Psoas muscle (tissue), 8 donors: ENCODE results near the gene DNAJC9. TPM values are rescaled to one million over a fixed set of nuclear protein-coding genes. Genes with fewer than 3 reads are reported as not detected.

Source experiments
- ATAC-seq, 4 donors: fragments of 200-7000 bp; cut with Tn5 transposase; one replicate each; pipeline ENCODE4 v1.9.1; 2020; ENCODE audit warnings: moderate library complexity in 3 of 4, mild to moderate bottlenecking in 2 of 4
- DNase-seq, 2 donors: peaks; one replicate each; pipeline ENCODE4 v3.0.0-alpha.2; 2020
- H3K27ac ChIP-seq: fragments of 200-600 bp; one replicate; pipeline ENCODE4 v1.8.0; 2022
- H3K27me3 ChIP-seq, 3 donors: fragments of 200-600 bp in 1 of 3; one replicate each; pipeline versions ENCODE4 v1.6.1 to v1.8.0; 2013 to 2022; ENCODE audit warnings: low read length in 2 of 3, mild to moderate bottlenecking in 2 of 3, moderate library complexity in 1 of 3; ENCODE audit not compliant: insufficient read depth in 3 of 3
- H3K36me3 ChIP-seq, 2 donors: fragments of 200-600 bp in 1 of 2; one replicate each; pipeline versions ENCODE4 v1.6.1 to v1.8.0; 2013 to 2022; ENCODE audit warnings: low read depth in 1 of 2, mild to moderate bottlenecking in 1 of 2, moderate library complexity in 1 of 2; ENCODE audit not compliant: insufficient read depth in 1 of 2
- H3K4me1 ChIP-seq: fragments of 200-600 bp; one replicate; pipeline ENCODE4 v1.8.0; 2022
- H3K4me3 ChIP-seq: fragments of 200-600 bp; one replicate; pipeline ENCODE4 v1.8.0; 2022; ENCODE audit warnings: mild to moderate bottlenecking
- H3K9me3 ChIP-seq: fragments of 200-600 bp; one replicate; pipeline ENCODE4 v1.8.0; 2022
- WGBS, 3 donors: extraction: QIAGEN DNeasy Blood & Tissue Kit; methylation state at CpG; one replicate each; pipeline versions ENCODE4 v1.1.6 to v1.1.7; 2013; 5-methylcytosine and 5-hydroxymethylcytosine counted together
- intact Hi-C, 2 donors: fragments of 100-400 bp; cut with DNase I; formaldehyde crosslinking; loops; one replicate each; pipeline versions ENCODE4 v1.11.0 to v1.14.2; 2022
- polyA plus RNA-seq, 3 donors: library from polyadenylated mRNA; stranded (reverse); fragments of 200-250 nt; gene quantifications; one replicate each; pipeline ENCODE4 v1.2.3, GENCODE V29; 2013
- total RNA-seq, 4 donors: library from RNA; stranded (reverse); fragmentation: NEBNext Ultra II Directional in 2 of 4; extraction: Animal tissue kit (Norgen Biotek cat#: 25700) in 2 of 4; gene quantifications; one replicate each; pipeline versions ENCODE4 v1.2.1 to v1.2.4, GENCODE V29; 2021 to 2023
- TF ChIP-seq, protein P1 (sequence below): fragments of 200-600 bp; IDR thresholded peaks from one replicate; pipeline ENCODE4 v1.8.0; 2022; ENCODE audit warnings: antibody characterized with exemption
- donor health status: healthy with polysubstance abuse.
- donor health status: DM: no; HTN: no; CAD: no; lungs with moderate emphysema.
- donor health status: Bipolar disorder and iron deficiency.
- donor health status: healthy.
- donor health status: DM: yes; HTN: yes; CAD: no.
- donor health status: DM: no; HTN: no; CAD: no.
- donor health status: DM: no; HTN: no; CAD: no.
- donor health status: DM: yes; HTN: yes; CAD: no.

DNAJC9 gene
- total and polyA plus RNA-seq, 7 donors = 6.3 to 16.6 (median 9.3) TPM

DNA sequence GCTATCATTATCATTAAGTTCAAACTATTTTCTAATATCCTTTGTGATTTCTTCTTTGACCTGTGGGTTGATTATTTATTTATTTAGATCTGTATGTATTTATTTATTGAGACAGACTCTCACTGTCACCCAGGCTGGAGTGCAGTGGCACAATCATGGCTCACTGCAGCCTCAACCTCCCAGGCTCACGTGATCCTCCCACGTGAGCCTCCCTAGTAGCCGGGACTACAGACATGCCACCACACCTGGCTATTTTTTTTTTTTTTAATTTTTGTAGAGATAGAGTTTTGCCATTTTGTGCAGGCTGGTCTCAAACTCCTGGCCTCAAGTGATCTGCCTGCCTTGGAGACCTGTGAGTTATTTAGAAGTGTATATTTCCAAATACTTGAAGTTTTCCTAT is 34.0 kb upstream of the DNAJC9 start:
- H3K36me3 ChIP-seq = no peaks in the 10 kb centered on the region
- no peaks in the 10 kb centered on the region for H3K4me1 ChIP-seq
- H3K9me3 ChIP-seq = no peaks in the 10 kb centered on the region
- no peak overlapping the region for H3K4me3 ChIP-seq
- intact Hi-C loops = no loop called here
- H3K27ac ChIP-seq = no peak overlapping the region
- ATAC-seq = no peak
- DNase-seq = no peak
- TF ChIP-seq, protein P1, sequence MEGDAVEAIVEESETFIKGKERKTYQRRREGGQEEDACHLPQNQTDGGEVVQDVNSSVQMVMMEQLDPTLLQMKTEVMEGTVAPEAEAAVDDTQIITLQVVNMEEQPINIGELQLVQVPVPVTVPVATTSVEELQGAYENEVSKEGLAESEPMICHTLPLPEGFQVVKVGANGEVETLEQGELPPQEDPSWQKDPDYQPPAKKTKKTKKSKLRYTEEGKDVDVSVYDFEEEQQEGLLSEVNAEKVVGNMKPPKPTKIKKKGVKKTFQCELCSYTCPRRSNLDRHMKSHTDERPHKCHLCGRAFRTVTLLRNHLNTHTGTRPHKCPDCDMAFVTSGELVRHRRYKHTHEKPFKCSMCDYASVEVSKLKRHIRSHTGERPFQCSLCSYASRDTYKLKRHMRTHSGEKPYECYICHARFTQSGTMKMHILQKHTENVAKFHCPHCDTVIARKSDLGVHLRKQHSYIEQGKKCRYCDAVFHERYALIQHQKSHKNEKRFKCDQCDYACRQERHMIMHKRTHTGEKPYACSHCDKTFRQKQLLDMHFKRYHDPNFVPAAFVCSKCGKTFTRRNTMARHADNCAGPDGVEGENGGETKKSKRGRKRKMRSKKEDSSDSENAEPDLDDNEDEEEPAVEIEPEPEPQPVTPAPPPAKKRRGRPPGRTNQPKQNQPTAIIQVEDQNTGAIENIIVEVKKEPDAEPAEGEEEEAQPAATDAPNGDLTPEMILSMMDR = no peak
- no peaks in the 10 kb centered on the region for H3K27me3 ChIP-seq
- WGBS, 3 donors = 84 to 86% (median 85%) methylated on average over 3 of the region's 3 CpGs

DNA sequence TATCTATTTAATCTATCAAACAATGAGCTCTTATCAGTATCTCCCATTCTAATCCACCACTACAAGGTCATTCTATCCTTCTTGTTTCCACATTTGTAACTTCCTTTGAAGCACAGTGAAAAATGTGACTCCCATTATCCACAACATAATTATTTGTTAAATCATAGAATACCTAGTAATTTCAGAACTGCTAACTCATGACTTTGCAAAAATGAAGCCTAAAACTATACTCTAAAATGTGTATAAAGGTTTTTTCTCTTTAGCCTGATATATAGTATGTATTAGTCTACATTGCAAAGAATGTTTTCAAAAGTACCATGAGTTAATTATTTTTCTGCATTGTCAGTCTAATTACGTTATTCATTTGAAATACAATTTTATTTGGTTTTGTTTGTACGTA is 17.4 kb upstream of the DNAJC9 start:
- 89 to 96% (median 95%) methylated on average over 2 of the region's 2 CpGs for WGBS, 3 donors
- H3K36me3 ChIP-seq = no peaks in the 10 kb centered on the region
- no peak overlapping the region for H3K4me3 ChIP-seq
- H3K9me3 ChIP-seq = no peaks in the 10 kb centered on the region
- no peak overlapping the region for H3K27ac ChIP-seq
- H3K27me3 ChIP-seq = no peaks in the 10 kb centered on the region
- H3K4me1 ChIP-seq = no peaks in the 10 kb centered on the region
- TF ChIP-seq, protein P1 = no peak
- no peak for ATAC-seq
- intact Hi-C loops = no loop called here
- no peak for DNase-seq

DNA sequence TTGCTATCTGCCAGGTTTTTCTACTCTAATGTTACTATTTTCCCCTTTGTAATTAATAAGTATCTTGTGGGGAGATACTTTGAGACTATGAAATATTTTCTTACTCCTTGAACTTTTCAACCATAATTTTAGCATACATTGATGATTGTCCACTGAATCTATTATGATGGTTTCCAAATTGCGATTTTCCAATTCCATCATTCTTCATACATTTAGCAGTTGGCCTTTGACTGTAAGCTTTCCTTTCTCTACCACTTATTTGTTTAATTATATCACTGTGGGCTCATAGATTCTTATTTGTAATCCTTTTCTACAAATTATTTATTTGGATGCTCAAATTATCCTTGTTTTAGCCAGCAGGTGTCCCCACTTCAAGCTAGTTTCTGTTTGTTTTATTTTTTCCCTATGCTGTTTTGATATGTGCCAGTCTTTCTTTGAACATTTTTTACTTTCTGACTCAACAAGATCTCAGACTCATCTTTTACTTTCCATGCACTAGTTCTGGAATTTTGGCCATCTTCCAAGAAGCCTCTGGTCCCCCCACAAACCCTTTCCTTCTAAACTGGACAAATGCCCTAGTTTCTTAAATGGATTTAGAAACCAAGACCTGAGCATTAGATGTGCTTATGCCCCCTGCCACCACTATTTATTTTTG is 16.8 kb upstream of the DNAJC9 start:
- 58 to 63% (median 60%) methylated on average over 1 of the region's 1 CpG for WGBS, 3 donors
- Histone ChIP-seq H3K4me3 (no peak overlapping the region), H3K27me3 (no peaks in the 10 kb centered on the region), H3K4me1 (no peaks in the 10 kb centered on the region), H3K27ac (no peak overlapping the region), H3K36me3 (no peaks in the 10 kb centered on the region), H3K9me3 (no peaks in the 10 kb centered on the region)
- TF ChIP-seq, protein P1 = peak; percentile 37
- intact Hi-C loops = no loop called here
- DNase-seq = no peak
- no peak for ATAC-seq

DNA sequence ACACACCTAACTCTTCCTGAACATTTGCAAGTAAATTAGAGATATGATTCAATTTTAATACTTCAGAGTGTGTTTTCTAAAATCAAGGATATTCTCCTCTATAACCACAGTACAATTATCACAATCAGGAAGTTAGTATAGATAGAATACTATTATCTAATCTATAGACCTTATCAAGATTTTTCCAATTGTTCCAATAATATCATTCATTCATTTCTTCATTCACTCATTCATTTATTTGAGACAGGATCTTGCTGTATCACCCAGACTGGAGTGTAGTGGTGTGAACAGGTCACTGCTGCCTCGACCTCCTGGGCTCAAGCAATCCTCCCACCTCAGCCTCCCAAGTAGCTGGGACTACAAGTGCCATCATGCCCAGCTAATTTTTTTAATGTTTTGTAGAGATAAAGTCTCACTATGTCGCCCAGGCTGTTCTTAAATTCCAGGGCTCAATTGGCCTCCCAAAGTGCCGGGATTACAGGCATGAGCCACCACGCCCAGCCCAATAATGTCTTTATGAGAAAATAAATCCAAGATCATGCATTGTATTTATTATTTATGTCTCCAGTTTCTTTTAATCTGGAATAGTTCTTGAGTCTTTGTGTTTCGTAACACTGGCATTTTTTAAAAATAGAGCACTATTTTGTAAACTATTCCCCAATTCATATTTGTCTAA is 16.0 kb upstream of the DNAJC9 start:
- TF ChIP-seq, protein P1 = no peak
- Histone ChIP-seq H3K4me3 (no peak overlapping the region), H3K9me3 (no peaks in the 10 kb centered on the region), H3K27ac (no peak overlapping the region), H3K27me3 (no peaks in the 10 kb centered on the region), H3K4me1 (no peaks in the 10 kb centered on the region), H3K36me3 (no peaks in the 10 kb centered on the region)
- ATAC-seq (no peak), DNase-seq (no peak)
- intact Hi-C loops = no loop called here
- WGBS, 3 donors = 67 to 74% (median 72%) methylated on average over 5 of the region's 5 CpGs
